GM18502 (cell line): ENCODE measurements around the gene GLRX.
"Not testable (repeated sequence)": the region's sequence is repeated elsewhere in the genome, so short reads cannot be mapped to it uniquely, and the experiment has no call there.

Experiments used
- ATAC-seq: cut with Tn5 transposase; IDR thresholded peaks from one replicate; pipeline ENCODE4 v1.9.1; 2021; ENCODE audit warnings: mild to moderate bottlenecking; ENCODE audit not compliant: unreplicated experiment, poor library complexity

GLRX gene

DNA sequence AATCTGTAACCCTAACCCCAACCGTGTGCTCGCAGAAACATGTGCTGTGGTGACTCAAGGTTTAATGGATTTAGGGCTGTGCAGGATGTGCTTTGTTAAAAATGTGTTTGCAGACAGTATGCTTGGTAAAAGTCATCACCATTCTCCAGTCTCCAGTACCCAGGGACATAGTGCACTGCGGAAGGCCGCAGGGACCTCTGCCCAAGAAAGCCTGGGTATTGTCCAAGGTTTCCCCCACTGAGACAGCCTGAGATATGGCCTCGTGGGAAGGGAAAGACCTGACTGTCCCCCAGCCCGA lies 11.5 kb downstream of the GLRX start:
- ATAC-seq, result not testable (repeated sequence)

- no peak for ATAC-seq
Measured at GRCh38 chr5:95810305-95811125, 12.0 kb downstream of the GLRX start.

DNA sequence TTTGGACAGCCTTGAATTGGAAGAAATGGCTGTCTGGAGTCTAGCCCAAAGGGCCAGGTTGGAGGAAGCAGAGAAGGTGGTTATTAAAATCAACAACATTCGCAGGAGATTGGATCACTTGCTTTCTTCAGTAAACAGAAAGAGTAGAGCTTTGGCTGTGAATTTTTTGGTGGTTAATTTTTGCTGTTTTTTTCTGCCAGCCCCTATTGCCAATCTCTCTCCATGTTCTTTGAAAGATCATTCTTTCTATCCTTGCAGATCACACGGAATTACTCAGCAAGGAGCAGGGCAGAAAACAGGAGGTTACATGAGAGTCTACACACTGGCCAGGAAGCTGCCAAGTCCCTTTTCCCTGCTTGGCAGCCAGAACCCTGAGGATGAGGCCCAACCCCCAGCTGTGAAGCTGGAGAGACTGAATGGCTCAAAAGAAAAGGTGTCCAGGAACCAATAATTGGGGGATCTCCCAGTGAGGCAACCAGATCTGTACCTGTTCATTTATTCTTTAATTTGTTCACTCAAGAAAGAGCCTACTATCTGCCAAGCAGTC lies 13.0 kb downstream of the GLRX start:
- no peak for ATAC-seq

DNA sequence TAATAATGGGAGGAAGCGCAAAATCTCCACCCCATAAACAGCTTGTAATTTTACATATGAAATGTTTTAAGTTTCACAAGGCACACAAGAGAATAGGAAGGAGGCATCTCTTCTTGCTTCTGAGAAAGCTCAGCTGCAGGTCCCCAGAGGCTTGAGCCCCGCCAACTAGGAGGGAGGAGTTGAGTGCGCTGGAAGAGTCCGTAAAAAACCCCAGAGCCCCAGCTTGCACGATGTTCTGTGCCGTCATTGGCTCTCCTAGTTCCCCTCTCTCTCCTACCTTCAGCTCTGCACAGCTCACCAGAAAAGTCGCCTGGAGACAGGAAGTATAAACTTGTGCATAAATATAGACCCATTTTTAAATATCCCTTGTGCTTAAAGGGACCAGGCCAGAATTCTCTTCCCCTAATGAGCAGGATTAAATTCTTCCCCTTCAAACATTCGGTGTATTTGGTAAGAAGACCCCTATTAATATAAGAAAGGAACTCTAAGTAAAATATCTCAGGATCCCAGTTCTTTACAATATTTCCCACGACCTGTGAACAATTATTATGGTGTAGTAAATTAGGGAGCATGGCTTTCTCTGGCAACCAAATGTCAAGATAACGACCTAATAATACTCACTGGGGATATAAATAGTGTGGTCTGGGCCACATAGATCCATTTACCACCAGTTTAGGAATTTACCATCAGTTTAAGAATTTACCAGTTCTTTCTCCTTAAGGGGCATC lies 13.7 kb downstream of the GLRX start:
- ATAC-seq, result peak; percentile 100

DNA sequence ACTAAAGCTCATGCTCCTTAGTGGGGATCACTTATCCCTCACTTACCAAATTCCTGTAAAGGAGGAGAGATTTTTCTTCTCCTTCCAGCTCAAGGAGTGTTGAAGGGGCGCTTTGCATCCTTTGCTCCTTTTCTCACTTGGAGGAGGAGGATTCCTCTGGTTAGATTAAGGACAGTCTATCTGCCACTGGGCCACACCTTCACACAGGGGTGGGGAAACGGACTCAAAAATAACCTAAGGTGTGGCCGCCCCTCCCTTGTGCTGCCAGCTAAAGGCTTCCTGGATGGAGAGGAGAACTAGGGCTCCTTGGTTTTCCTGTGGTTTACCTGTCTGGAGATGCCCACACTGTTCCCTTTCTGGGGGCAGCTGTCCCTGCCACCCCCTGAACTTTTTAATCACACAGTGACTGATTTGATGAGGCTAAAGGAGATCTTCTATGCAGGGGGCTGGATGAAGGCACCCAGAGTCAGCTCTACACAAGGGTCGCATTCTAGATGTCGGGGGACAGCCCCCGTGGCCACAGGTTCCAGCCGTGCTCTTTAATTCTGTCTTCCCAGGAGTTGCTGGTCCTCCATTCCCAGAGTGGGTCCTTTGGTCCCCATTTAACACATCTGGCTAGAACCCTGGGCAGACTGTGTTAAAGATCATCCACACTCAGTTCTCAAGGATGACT lies 14.4 kb downstream of the GLRX start:
- no peak for ATAC-seq

DNA sequence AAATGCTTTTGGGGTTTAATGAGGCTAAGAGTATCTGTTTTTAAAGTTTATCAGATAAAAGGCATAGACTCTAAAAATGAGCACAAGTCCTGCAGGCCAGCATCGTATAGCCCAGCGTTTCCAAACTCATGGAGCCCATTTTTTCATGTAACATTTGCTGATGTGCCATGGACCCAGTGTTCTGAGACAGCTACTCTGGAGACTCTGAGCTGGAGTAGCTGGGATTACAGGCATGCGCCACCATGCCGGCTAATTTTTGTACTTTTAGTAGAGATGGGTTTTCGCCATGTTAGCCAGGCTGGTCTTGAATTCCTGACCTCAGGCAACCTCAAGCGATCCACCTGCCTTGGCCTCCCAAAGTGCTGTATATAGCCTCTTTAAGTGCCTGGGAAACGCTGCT lies 15.8 kb downstream of the GLRX start:
- ATAC-seq, result no peak

DNA sequence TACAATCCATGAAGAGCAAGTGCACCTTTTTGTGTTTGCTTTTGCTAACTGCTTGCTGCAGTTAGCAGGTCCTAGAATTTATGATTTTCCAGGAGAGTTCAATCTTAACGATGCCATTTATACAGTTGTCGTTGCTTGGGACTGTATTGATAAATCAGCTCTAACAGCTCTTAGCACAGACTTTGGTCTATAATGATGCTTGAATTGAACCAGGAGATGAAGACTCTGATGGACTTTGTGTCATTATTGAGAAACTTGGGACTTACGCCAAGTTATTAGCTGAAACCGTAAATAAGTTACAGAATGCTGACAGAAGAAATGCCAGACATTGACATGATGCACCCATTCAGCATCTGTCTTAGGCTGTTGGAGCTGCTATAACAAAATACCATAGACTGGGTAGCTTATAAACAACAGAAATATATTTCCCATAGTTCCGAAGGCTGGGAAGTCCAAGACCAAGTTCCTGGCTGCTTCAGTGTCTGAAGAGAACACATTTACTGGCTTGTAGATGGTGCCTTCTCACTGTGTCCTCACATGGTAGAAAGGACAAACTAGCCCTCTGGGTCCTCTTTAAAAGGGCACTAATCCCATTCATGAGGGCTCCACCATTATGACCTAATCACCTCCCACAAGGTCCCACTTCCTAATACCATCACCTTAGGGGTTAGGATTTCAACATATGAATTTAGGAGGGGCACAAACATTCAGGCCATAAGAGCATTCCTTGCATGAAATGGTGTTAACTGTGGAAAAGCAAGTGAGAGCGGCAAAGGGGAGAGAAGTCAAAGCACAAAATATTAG lies 17.6 kb downstream of the GLRX start:
- ATAC-seq, result no peak

- no peak for ATAC-seq
Measured at GRCh38 chr5:95803271-95804148, 19.0 kb downstream of the GLRX start.

DNA sequence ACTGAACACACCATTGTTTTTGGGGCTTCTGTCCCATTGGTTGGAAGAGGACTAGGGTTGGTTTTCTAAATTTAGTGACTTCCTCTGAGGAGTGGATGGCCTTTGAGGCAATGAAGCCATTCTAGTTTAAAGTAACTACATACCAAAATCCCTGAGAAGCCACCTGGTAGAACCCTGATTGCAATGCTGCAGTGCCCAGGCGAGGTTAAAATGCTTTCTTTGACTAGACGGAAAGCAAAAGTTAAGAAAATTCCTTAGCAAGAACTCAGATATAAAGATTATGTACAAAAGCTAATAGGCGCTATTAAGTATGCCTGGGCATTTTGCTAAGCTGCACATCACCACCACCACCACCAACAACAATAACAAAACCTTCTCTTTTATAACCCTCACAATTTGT lies 20.6 kb downstream of the GLRX start:
- ATAC-seq, result no peak

DNA sequence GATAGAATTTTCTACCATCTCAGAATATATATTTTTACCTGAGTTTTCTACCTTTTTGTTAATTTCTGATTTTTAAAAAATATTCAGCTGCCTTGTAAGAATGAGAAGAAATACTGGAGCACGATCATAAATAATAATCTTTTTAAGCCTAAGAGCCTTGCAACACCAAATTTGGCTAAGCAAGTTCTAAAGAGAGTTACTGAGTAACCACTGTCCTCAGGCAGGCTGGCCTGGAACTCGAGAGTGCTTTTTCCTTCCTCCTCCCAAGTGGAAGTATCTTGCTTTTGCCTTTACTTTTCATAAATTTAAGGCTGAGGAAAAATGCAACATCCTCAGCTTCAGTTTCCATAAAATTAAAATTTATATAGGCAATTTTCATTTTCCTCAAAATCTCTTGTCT lies 21.0 kb downstream of the GLRX start:
- no peak for ATAC-seq

DNA sequence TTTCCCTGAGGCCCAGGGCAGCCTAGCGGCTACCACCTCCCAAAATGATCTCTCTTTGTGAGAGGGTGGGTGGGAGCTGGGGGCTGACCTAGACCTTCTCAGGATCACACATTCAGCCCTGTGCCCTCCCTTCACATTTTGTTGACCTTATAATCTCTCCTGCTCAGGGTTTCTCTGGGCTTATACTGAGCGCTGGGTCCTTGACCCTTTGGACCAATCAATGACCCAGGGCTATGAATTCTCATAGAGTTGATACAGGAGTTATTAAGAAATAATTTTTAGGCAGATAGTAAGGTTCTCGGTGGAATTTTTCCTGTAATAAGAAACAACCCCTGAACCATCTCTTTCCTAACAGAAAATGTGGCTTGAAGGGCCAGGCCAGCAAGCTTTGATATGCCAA lies 22.0 kb downstream of the GLRX start:
- no peak for ATAC-seq

DNA sequence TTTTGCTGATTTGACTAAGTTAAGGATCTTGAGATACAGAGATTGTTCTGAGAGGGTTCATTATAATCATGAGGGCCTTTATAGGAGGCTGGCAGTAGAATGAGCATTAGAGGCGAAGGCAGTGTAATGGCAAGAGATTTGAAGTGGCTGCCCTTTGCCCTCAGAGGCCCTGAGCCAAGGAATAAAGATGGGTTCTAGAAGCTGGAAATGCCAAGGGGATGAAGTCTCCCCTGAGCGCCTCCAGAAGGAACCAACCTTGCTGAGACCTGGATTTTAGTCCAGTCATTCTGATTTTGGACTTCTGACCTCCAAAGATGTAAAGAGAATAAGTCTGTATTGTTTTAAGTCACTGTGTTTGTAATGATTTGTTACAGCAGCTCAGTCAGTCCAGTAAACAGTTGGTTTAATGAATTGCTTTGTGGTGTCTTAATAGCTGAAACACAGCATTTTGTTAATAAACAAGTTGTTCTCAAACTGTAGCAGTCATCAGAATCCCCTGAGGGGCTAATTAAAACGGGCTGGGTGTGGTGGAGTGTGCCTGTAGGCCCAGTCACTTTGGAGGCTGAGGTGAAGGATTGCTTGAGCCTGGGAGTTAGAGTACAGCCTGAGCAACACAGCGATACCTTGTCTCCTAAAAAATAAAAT lies 23.2 kb downstream of the GLRX start:
- ATAC-seq, result no peak

DNA sequence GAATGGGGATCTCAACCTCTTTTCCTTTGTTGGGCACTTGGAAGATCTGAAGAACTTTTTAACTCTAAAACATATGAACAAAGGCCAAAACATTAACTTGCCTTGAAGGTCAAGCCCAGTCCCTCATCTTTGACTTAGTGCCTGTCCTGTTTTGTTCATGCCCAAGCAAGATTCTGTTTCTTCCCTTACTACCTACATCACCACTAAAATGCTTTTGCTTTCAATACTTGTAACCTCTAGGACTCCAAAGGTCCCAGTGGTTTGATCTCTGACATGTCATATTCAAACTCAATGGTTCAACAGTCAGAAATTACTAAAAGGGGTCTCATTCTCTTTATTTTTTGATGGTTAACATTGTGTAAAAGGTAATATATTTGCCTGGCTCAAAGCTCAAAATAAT lies 24.0 kb downstream of the GLRX start:
- no peak for ATAC-seq

- no peak for ATAC-seq
Measured at GRCh38 chr5:95798048-95798447, 24.5 kb downstream of the GLRX start.

GRCh38 chr5:95797301-95797700 lies 25.2 kb downstream of the GLRX start:
- ATAC-seq, result no peak

GRCh38 chr5:95794070-95794516 lies 28.4 kb downstream of the GLRX start:
- no peak for ATAC-seq

- ATAC-seq, result no peak
Measured at GRCh38 chr5:95791751-95792150, 30.8 kb downstream of the GLRX start.

- no peak for ATAC-seq
Measured at GRCh38 chr5:95788493-95788892, 34.0 kb downstream of the GLRX start.
